ENCODE results near the gene CCDC149.

CCDC149 gene

GRCh38 chr4:24928708-24929107 lies 15.9 kb upstream of the CCDC149 start:
- no peak for TF ChIP-seq CTCF (conservative IDR thresholded peaks at IDR 0.05; ENCODE audit: low read length)
- H3K4me3 ChIP-seq (ENCODE audit: low read length) = no peak overlapping the region
- no peak for DNase-seq (ENCODE audit: low read depth)

GRCh38 chr4:24927049-24927448 lies 14.2 kb upstream of the CCDC149 start:
- H3K4me3 ChIP-seq (ENCODE audit: low read length) = no peak overlapping the region
- TF ChIP-seq CTCF (conservative IDR thresholded peaks at IDR 0.05; ENCODE audit: low read length) = no peak
- DNase-seq (ENCODE audit: low read depth) = no peak

- peak; percentile 100 for DNase-seq (ENCODE audit: low read depth)
- no peak for TF ChIP-seq CTCF (conservative IDR thresholded peaks at IDR 0.05; ENCODE audit: low read length)
- H3K4me3 ChIP-seq (ENCODE audit: low read length) = no peak overlapping the region
Measured at GRCh38 chr4:24924309-24924781, 11.5 kb upstream of the CCDC149 start.

GRCh38 chr4:24923550-24923949 lies 10.7 kb upstream of the CCDC149 start:
- TF ChIP-seq CTCF (conservative IDR thresholded peaks at IDR 0.05; ENCODE audit: low read length) = no peak
- no peak overlapping the region for H3K4me3 ChIP-seq (ENCODE audit: low read length)
- no peak for DNase-seq (ENCODE audit: low read depth)

- no peak for DNase-seq (ENCODE audit: low read depth)
- no peak for TF ChIP-seq CTCF (conservative IDR thresholded peaks at IDR 0.05; ENCODE audit: low read length)
- H3K4me3 ChIP-seq (ENCODE audit: low read length) = no peak overlapping the region
Measured at GRCh38 chr4:24923002-24923401, 10.2 kb upstream of the CCDC149 start.

GRCh38 chr4:24922416-24922815 lies 9.6 kb upstream of the CCDC149 start:
- H3K4me3 ChIP-seq (ENCODE audit: low read length) = no peak overlapping the region
- DNase-seq (ENCODE audit: low read depth) = peak; percentile 22
- no peak for TF ChIP-seq CTCF (conservative IDR thresholded peaks at IDR 0.05; ENCODE audit: low read length)

- H3K4me3 ChIP-seq (ENCODE audit: low read length) = no peak overlapping the region
- DNase-seq (ENCODE audit: low read depth) = no peak
- TF ChIP-seq CTCF (conservative IDR thresholded peaks at IDR 0.05; ENCODE audit: low read length) = no peak
Measured at GRCh38 chr4:24921491-24921890, 8.6 kb upstream of the CCDC149 start.
